WI38 (cell line): ENCODE measurements around the gene LSM7.

ENCODE experiments used
- H3K4me3 ChIP-seq: 2 replicates; pipeline ENCODE4 v1.5.1; 2011; ENCODE audit warnings: low read depth, mild to moderate bottlenecking, control low read depth, low read length
- TF ChIP-seq, protein P1 (sequence below): IDR thresholded peaks from 2 replicates; pipeline ENCODE4 v1.5.1; 2012; ENCODE audit warnings: low read depth, mild to moderate bottlenecking, control low read depth, low read length

LSM7 gene

DNA sequence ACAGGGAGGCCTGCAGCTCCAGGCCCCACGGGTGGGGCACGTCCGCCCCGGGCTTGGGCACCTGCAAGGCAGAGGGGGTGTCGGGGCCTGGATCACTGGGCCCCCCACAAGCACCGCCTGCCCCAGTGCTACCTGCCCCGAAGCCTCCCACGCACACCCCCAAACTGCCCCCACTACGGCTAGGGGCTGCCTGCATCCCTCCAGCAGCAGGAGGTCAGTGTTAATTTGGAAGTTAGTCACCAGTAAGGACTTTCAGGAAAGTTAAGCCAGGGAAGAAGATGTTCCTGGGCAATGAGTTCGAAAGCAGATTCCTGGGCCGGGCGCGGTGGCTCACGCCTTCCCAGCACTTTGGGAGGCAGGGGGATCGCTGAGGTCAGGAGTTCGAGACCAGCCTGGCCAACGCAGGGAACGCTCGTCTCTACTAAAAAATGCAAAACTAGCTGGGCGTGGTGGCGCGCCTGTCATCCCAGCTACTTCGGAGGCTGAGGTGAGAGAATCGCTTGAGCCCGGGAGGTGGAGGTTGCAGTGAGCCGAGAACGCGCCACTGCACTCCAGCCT, 51.9 kb downstream of the LSM7 start:
- H3K4me3 ChIP-seq: no peak overlapping the region
- TF ChIP-seq, protein P1, sequence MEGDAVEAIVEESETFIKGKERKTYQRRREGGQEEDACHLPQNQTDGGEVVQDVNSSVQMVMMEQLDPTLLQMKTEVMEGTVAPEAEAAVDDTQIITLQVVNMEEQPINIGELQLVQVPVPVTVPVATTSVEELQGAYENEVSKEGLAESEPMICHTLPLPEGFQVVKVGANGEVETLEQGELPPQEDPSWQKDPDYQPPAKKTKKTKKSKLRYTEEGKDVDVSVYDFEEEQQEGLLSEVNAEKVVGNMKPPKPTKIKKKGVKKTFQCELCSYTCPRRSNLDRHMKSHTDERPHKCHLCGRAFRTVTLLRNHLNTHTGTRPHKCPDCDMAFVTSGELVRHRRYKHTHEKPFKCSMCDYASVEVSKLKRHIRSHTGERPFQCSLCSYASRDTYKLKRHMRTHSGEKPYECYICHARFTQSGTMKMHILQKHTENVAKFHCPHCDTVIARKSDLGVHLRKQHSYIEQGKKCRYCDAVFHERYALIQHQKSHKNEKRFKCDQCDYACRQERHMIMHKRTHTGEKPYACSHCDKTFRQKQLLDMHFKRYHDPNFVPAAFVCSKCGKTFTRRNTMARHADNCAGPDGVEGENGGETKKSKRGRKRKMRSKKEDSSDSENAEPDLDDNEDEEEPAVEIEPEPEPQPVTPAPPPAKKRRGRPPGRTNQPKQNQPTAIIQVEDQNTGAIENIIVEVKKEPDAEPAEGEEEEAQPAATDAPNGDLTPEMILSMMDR: no peak

DNA sequence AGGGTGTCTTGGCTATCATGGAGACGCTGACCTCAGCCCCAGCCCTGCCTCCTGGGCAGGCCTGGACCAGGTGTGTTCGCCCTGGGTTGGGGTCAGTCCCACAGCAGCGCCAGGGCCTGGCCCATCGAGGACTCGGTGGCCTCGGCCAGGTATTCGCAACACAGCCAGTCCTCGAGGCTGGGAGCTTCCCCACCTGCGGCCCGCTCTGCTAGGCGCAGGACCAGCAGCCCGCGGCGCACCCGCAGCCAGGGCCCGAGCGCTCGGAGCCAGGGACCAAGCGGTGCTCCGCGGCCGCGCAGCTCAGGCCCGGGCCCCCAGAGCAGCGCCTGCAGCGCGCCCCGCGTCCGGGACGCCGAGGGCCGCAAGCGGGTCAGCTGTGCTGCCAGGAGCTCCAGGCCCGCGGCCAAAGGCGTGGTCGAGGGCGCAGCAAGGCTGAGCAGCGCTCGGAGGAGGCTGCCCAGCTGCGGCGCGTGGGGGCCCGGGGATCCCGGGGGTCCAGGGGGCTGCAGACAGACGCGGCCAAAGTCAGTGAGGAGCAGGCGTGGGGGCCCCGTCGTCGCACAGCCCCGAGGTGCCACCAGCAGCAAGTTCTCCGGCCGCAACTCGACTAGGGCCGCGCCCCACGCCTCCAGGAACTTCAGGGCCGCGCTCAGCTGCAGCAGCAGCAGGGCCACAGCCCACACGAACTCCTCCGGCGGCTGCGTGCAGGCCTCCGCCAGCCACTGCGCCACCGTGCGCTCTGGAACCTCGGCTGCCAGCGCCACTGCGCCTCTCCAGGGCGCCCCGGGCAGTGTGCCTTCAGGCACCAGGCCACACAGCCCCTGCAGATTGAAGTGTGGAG, 52.6 kb downstream of the LSM7 start:
- H3K4me3 ChIP-seq: no peak overlapping the region
- TF ChIP-seq, protein P1: no peak

DNA sequence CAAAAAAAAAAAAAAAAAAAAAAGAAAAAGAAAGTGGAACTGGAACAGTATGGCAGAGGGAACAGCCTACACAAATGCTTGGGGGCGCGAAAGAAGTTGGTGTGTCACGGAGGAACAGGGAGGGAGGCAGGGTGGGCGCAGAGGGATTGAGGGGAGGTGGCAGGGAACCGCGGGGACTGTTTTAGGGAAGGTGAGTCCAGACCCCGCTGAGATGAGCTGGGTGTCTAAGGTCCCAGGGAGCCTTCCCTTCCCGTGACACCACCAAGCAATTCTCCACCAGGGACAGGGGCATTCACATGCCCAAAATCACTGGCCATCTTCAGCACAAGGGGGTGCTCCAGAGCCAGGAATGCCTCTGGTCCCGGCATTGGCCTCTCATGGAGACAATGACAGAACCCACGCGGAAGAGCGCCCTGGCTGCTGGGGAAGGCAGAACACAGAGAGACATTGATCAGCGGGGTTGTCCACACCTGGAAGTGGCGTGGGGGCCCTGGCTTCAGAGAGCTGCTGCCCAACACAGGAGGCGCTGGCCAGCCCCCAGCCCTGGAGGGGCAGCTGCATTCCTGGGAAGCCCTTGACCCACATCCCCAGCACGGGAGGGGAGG, 53.4 kb downstream of the LSM7 start:
- TF ChIP-seq, protein P1: peak; percentile 48
- H3K4me3 ChIP-seq: no peak overlapping the region

DNA sequence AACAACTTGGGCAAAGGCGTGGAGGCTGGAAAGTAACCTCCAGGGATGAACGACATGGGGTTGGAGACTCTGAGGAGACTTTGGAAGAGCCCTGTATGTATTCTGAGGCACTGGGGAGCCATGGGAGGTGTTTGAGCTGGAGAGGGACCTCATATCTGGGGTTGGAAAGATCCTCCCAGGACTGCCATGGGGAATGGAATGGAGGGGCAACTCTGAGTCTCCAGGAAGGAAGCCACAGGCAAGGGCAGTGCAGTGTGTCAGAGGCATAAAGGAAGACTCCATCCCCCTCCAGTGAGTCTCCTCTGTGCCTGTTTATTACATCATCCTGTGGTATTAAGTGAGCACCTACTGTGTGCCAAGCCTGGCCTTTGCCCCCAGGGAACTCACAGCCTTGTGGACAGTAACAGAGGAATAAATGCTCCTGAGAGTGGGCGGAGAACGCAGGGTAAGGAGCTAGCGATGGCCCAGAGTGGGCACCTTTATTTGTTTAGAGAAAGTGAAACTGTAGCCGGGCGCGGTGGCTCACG, 54.1 kb downstream of the LSM7 start:
- TF ChIP-seq, protein P1: no peak
- H3K4me3 ChIP-seq: peak overlapping the region; percentile 33

DNA sequence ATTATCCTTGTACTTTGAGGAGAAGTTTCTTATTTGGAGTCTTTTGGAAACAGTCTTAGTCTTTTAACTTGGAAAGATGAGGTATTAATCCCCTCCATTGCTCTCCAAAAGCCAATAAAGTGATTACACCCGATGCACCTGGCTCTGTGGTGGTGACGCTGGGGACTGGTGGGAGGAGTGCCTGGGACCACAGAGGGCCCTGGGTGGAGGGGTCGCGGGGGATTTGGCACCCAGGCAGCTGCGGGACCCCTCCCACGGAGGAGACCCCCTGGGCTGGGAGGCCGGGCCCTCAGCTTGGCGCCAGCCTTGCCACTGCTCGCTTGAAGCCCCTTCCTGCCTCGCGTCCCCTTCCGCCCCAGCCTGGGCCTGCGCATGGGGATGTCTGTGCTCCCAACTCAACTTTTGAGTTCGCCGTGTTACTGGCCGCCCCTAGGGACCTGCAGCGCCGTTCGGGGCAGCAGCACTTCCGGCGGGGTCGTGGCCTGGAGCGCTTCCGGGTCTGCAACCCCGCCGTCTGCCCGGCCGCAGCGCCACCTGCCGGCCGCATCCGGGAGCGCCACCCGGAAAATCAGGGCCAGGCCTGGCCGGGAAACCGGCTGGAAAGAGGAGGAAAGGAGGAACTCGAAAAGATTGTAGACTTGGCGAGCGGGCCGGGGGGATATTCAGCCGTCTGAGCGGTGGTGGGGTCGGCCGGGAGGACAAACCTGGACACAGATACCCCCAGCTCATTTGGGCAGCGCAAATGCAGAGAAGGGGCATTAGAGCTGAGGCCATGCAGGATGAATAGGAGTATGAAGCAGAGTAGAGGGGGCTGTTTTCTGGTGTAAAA, 54.8 kb downstream of the LSM7 start:
- H3K4me3 ChIP-seq: peak overlapping the region; percentile 41
- TF ChIP-seq, protein P1: peak; percentile 87
